Right lobe of liver (tissue), 6 donors: ENCODE data around the gene TUBB2B. TPM values are rescaled to one million over a fixed set of nuclear protein-coding genes. Genes with fewer than 3 reads are reported as not detected.

ENCODE experiments used
- ATAC-seq, 4 donors: fragments of 200-7000 bp; cut with Tn5 transposase; one replicate each; pipeline ENCODE4 v1.9.1; 2020; ENCODE audit warnings: mild to moderate bottlenecking in 4 of 4, moderate library complexity in 4 of 4
- DNase-seq, 3 donors: peaks; one replicate each; pipeline ENCODE4 v3.0.0-alpha.2; 2020
- H3K27ac ChIP-seq, 3 donors: fragments of 200-600 bp; one replicate each; pipeline ENCODE4 v1.8.0; 2022
- H3K27me3 ChIP-seq, 2 donors: fragments of 200-600 bp; one replicate each; pipeline ENCODE4 v1.8.0; 2022
- H3K36me3 ChIP-seq, 4 donors: fragments of 200-600 bp; sonication (generic) in 1 of 4; one replicate each; pipeline versions ENCODE4 v1.5.1 to v1.8.0; 2017 to 2022; ENCODE audit warnings: control low read depth in 1 of 4
- H3K4me1 ChIP-seq, 4 donors: fragments of 200-600 bp; sonication (generic) in 1 of 4; one replicate each; pipeline versions ENCODE4 v1.5.1 to v1.8.0; 2017 to 2022; ENCODE audit warnings: control low read depth in 1 of 4
- H3K4me3 ChIP-seq, 3 donors: fragments of 200-600 bp; one replicate each; pipeline ENCODE4 v1.8.0; 2022
- H3K9me3 ChIP-seq, 4 donors: fragments of 200-600 bp; sonication (generic) in 1 of 4; one replicate each; pipeline versions ENCODE4 v1.5.1 to v1.8.0; 2017 to 2022; ENCODE audit warnings: control low read depth in 1 of 4
- POLR2A ChIP-seq: fragments of 450-650 bp; IDR thresholded peaks from one replicate; pipeline ENCODE4 v1.6.1; 2017; ENCODE audit warnings: antibody characterized with exemption, mild to moderate bottlenecking
- WGBS: methylation state at CpG from one replicate; pipeline ENCODE4 v1.1.6; 2018; ENCODE audit warnings: low coverage, low lambda C conversion rate; ENCODE audit not compliant: insufficient coverage; ENCODE audit errors: missing lambda C conversion rate; 5-methylcytosine and 5-hydroxymethylcytosine counted together
- intact Hi-C, 2 donors: fragments of 100-400 bp; cut with DNase I; formaldehyde crosslinking; loops; one replicate each; pipeline versions ENCODE4 v1.11.2 to v1.14.1; 2022
- total RNA-seq, 6 experiments: library from RNA; depleted of rRNA in 2 of 6; stranded (reverse); fragments of >200 nt in 2 of 6; fragmentation: NEBNext Ultra II Directional in 3 of 6; extraction: Animal tissue kit (Norgen Biotek cat#: 25700) in 3 of 6; gene quantifications; one replicate each; pipeline versions ENCODE4 v1.1.0 to v1.2.4, GENCODE V29; 2016 to 2023
- TF ChIP-seq, protein P1 (sequence below), 4 donors: fragments of 200-600 bp in 3 of 4; fragments of 450-650 bp in 1 of 4; IDR thresholded peaks; one replicate each; pipeline versions ENCODE4 v1.5.1 to v1.8.0; 2016 to 2022; ENCODE audit warnings: antibody characterized with exemption in 4 of 4, mild to moderate bottlenecking in 2 of 4
- donor health status: DM: no; HTN: yes; CAD: no.
- donor health status: DM: no; HTN: no; CAD: no.
- donor health status: DM: no; HTN: no; CAD: no.
- donor health status: DM: no; HTN: yes; CAD: no.
- donor health status: DM: no; HTN: yes; CAD: no.

TUBB2B gene
- total RNA-seq, 6 experiments from 2014 or later: 1.0 to 3.9 (median 2.5) TPM

DNA sequence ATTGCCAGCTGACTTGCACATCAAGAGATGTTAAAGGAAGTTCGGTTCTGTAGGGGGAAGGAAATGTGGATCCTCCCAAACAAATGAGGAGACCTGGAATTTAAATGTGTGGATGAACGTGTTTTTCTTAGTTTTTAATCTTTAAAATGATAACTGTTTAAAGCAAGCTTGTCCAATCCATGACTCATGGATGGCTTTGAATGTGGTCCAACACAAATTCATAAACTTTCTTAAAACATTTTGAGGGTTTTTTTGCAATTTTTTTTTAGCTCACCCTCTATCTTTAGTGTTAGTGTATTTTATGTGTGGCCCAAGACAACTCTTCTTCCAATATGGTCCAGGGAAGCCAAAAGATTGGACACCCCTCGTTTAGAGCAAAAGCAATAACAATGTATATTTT lies 12.6 kb downstream of the TUBB2B start:
- TF ChIP-seq, protein P1, sequence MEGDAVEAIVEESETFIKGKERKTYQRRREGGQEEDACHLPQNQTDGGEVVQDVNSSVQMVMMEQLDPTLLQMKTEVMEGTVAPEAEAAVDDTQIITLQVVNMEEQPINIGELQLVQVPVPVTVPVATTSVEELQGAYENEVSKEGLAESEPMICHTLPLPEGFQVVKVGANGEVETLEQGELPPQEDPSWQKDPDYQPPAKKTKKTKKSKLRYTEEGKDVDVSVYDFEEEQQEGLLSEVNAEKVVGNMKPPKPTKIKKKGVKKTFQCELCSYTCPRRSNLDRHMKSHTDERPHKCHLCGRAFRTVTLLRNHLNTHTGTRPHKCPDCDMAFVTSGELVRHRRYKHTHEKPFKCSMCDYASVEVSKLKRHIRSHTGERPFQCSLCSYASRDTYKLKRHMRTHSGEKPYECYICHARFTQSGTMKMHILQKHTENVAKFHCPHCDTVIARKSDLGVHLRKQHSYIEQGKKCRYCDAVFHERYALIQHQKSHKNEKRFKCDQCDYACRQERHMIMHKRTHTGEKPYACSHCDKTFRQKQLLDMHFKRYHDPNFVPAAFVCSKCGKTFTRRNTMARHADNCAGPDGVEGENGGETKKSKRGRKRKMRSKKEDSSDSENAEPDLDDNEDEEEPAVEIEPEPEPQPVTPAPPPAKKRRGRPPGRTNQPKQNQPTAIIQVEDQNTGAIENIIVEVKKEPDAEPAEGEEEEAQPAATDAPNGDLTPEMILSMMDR (IDR thresholded peaks at IDR 0.05): no peak
- TF ChIP-seq POLR2A: no peak
- WGBS: 33% methylated on average over 3 of the region's 3 CpGs
- H3K27ac ChIP-seq: no peak overlapping the region
- H3K4me3 ChIP-seq: no peak overlapping the region
- ATAC-seq: no peak
- no peaks in the 10 kb centered on the region for H3K27me3 ChIP-seq
- no peaks in the 10 kb centered on the region for H3K36me3 ChIP-seq
- intact Hi-C loops: no loop called here
- no peak for DNase-seq
- H3K4me1 ChIP-seq: no peaks in the 10 kb centered on the region
- no peaks in the 10 kb centered on the region for H3K9me3 ChIP-seq

DNA sequence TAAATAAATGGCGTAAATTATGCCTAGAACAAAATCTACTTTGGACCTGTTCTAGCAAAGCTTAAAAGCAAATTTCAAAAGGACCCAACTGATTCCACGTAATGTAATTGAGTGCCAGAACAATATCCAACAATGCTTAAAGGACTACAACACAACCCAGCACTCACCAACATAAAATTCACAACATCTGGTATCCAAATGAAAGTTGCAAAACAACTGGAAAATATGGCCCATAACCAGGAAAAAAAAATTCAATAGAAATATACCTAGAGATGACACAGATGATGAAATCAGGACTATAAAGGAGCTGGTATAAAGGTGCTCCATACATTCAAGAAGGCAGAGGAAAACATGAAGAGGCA lies 14.1 kb downstream of the TUBB2B start:
- intact Hi-C loops: no loop called here
- Histone ChIP-seq H3K4me1 (no peaks in the 10 kb centered on the region), H3K27me3 (no peaks in the 10 kb centered on the region), H3K27ac (no peak overlapping the region), H3K36me3 (no peaks in the 10 kb centered on the region), H3K4me3 (no peak overlapping the region), H3K9me3 (no peaks in the 10 kb centered on the region)
- no peak for DNase-seq
- ATAC-seq: no peak
- TF ChIP-seq, protein P1 (IDR thresholded peaks at IDR 0.05): no peak
- TF ChIP-seq POLR2A: no peak
- 86% methylated on average over 2 of the region's 2 CpGs for WGBS

DNA sequence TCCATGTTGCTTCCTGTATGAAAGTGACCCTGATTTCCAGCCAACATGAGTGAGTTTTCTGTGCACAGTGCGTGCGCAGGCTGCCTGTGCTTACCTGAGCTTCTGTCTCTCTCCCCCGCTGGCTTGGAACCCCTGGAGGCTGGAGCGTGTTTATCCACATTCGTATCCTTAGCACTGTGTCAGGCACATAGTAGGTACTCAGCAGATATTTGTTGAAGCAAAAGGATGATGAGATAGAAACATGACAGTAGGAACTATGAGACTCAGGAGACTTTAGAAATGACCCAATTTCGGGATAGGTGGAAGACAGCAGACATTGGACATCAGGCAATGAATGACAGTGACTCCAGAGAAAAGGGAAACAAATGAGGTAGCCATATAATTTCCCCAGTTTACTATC lies 15.2 kb downstream of the TUBB2B start:
- ATAC-seq (no peak), DNase-seq (no peak)
- TF ChIP-seq, protein P1 (IDR thresholded peaks at IDR 0.05): no peak
- no peak for TF ChIP-seq POLR2A
- H3K27me3 ChIP-seq: no peaks in the 10 kb centered on the region
- no peaks in the 10 kb centered on the region for H3K36me3 ChIP-seq
- no peak overlapping the region for H3K27ac ChIP-seq
- intact Hi-C loops: no loop called here
- H3K4me3 ChIP-seq: no peak overlapping the region
- H3K9me3 ChIP-seq: no peaks in the 10 kb centered on the region
- WGBS: 83% methylated on average over 2 of the region's 6 CpGs
- no peaks in the 10 kb centered on the region for H3K4me1 ChIP-seq

DNA sequence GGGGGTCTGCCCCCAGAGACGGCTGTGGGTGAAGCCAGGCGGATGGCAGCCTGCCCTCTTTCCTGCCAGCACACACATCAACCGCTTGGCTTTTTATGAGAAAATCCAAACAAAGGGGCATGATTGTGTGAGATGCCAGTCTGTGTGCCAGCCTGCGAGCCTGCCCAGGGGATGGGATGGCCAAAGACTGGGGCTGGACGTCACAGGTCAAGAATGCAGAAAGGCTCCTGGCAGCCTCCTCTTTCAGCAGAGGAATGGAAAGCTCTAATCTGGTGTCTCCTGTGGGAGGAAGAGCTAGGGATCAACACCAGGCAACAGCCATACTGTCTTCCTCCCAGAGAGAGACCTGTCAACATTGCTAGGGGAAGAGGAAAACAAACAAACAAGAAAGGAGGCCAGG lies 15.8 kb downstream of the TUBB2B start:
- Histone ChIP-seq H3K4me3 (no peak overlapping the region), H3K9me3 (no peaks in the 10 kb centered on the region), H3K27me3 (no peaks in the 10 kb centered on the region), H3K27ac (no peak overlapping the region), H3K36me3 (no peaks in the 10 kb centered on the region), H3K4me1 (no peaks in the 10 kb centered on the region)
- intact Hi-C loops: no loop called here
- TF ChIP-seq, protein P1 (IDR thresholded peaks at IDR 0.05): no peak
- ATAC-seq: peak in 1 of 4 donors; percentile 14
- DNase-seq: no peak
- WGBS: 43% methylated on average over 2 of the region's 5 CpGs

DNA sequence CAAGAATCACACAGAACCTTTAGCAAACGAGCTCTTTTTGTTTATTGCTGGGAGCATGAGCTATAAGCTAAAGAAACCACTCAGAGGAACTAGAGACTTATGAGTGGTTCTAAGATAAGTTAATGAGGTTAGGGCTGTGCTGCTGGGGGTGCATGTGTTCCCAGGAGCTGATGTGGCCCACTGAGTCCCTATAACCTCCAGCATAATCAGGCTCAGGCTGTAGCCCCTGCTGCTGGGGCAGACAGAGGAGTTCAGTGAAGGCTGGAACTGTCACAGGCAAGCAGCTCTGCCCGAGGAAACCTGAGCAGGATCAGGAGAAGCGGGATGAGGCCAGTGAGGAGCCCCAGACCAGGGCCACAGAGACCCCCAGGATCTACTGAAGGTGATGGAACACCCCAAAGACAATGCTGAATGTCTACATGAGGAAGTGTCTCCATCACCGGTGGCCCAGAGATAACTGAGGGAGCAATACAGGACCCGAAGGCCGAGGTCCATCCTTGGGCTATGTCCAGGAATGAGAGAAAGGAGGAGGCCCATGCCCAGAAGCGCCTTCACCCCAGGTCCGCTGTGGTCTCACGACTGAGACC lies 17.3 kb downstream of the TUBB2B start:
- Histone ChIP-seq H3K9me3 (no peaks in the 10 kb centered on the region), H3K27ac (no peak overlapping the region), H3K4me1 (no peaks in the 10 kb centered on the region), H3K36me3 (no peaks in the 10 kb centered on the region), H3K4me3 (no peak overlapping the region), H3K27me3 (no peaks in the 10 kb centered on the region)
- no peak for DNase-seq
- intact Hi-C loops: no loop called here
- ATAC-seq: no peak
- TF ChIP-seq, protein P1 (IDR thresholded peaks at IDR 0.05): no peak
- no peak for TF ChIP-seq POLR2A
- 90% methylated on average over 2 of the region's 9 CpGs for WGBS
